ENCODE measurements around the gene BLTP2.

The BLTP2 gene

GRCh38 chr17:28599311-28600184 lies 45.4 kb downstream of the BLTP2 start:
- H3K4me3 ChIP-seq (replicated peaks; ENCODE audit: low read depth, low read length) = peak overlapping the region; percentile 72
- TF ChIP-seq CTCF (IDR thresholded peaks at IDR 0.05; ENCODE audit: low read length, missing control alignments) = no peak
- DNase-seq (ENCODE audit: low read depth) = peak; percentile 90

DNA sequence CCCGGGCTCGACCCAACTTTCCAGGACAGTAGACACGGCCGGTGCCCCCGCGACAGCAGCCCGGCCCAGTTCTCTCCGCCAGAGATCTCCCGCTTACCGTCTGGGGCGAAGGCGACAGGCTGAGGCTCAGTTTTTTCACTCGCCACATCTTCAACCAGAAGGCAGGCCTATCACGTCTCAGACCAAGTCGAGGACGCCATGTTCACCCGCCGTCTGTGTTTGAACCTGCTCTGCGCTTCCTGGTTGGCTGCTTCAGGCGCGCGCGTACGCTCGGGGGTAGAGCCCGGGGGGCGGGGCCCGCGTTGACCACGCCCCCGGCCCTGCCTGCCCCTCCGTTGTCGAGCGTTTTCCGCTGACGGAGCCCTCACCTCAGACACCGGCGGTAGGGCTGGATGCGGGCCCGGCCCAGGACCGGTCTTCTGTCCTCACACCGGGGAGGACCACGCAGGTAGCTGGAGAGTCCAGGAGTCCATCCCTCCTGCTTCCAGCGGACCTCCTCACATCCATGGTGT lies 46.1 kb downstream of the BLTP2 start, which contains the start of gene SPAG5:
Gene SPAG5, minus strand, starts transcription at position 227 of the 512 bp plus-strand sequence. Its CDS starts 79 bp downstream, at position 148.
- H3K4me3 ChIP-seq (replicated peaks; ENCODE audit: low read depth, low read length) = peak within 1 kb of the TSS; percentile 72
- peak; percentile 90 for DNase-seq (ENCODE audit: low read depth)
- no peak for TF ChIP-seq CTCF (IDR thresholded peaks at IDR 0.05; ENCODE audit: low read length, missing control alignments)

DNA sequence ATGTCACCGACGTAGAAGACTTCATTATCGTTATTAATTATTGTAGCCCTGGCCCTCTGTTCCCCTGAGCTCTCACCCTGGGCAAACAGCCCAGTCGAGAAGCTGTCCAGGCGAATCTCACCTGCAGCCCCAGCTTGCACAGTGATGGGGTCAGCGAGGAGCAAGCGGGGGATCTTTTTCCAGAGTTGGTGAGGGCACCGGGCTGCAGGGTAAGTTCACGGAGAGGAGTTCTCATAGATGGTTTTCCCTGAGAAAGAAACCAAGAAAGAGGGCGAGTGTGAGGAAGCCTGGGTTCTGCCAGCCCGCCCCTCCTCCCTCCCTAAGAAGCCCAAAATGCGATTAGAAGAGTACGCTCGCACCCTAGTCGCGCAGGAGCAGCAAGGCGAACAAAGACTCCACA lies 46.6 kb downstream of the BLTP2 start:
- peak overlapping the region; percentile 72 for H3K4me3 ChIP-seq (replicated peaks; ENCODE audit: low read depth, low read length)
- DNase-seq (ENCODE audit: low read depth) = no peak
- no peak for TF ChIP-seq CTCF (IDR thresholded peaks at IDR 0.05; ENCODE audit: low read length, missing control alignments)

- DNase-seq (ENCODE audit: low read depth) = no peak
- no peak for TF ChIP-seq CTCF (IDR thresholded peaks at IDR 0.05; ENCODE audit: low read length, missing control alignments)
- peak overlapping the region; percentile 72 for H3K4me3 ChIP-seq (replicated peaks; ENCODE audit: low read depth, low read length)
These were observed 47.2 kb downstream of the BLTP2 start for GRCh38 chr17:28597606-28598383.

All from fibroblast of pulmonary artery (primary cell).